ENCODE measurements around the gene NME7.
"Not testable (repeated sequence)": the region's sequence is repeated elsewhere in the genome, so short reads cannot be mapped to it uniquely, and the experiment has no call there.

Gene NME7

DNA sequence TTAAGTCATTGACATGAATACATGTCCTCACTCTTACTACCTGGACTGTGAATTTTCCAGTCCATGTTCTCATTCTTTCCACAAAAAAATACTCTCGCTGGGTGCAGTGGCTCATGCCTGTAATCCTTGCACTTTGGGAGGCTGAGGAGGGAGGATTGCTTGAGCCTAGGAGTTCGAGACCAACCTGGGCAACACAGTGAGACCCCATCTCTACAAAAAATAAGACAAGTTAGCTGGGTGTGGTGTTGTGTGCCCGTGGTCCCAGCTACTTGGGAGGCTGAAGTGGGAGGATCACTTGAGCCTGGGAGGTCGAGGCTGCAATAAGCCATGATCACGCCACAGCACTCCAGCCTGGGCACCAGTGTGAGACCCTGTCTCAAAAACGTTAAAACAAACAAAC, 242.0 kb downstream of the NME7 start:
- not testable (repeated sequence) for DNase-seq (ENCODE audit: low spot score)

DNA sequence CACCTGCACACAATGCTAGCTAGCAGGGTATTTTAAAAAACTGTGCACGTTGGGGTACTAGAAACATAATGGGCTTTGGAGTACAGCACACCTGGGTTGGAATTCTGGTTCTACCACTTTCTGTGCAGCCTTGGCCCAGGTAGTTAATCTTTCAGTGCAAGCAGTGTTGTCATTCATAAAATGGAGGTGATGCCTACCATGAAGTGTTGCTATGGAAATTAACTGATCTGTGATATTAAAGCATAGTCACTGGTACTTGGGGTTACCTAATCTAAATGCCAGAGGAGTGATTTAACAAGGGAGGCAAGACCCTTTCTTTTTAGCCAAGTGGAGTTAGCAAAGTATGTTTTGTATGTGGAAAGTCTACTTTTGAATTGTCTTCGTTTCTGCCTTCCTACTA, 243.1 kb downstream of the NME7 start:
- no peak for DNase-seq (ENCODE audit: low spot score)

DNA sequence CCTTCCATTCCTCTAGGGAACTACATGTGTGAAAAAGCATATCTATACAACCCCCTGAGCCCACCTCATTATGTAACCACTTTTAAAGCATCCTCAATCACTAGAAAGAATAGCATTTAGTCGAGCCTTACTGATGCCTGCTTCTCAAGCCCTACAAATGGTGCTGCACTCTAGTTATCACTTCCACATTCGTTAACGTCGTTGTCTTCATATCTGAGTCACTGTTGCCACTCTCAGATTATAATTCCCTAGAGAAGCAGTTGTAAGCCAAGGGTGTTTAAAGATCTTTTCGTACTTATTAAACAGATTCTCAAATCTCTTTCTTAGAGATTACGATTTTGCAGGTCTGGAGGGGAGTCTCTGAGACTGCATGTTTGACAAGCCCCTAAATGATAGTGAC, 244.6 kb downstream of the NME7 start:
- DNase-seq (ENCODE audit: low spot score): no peak

DNA sequence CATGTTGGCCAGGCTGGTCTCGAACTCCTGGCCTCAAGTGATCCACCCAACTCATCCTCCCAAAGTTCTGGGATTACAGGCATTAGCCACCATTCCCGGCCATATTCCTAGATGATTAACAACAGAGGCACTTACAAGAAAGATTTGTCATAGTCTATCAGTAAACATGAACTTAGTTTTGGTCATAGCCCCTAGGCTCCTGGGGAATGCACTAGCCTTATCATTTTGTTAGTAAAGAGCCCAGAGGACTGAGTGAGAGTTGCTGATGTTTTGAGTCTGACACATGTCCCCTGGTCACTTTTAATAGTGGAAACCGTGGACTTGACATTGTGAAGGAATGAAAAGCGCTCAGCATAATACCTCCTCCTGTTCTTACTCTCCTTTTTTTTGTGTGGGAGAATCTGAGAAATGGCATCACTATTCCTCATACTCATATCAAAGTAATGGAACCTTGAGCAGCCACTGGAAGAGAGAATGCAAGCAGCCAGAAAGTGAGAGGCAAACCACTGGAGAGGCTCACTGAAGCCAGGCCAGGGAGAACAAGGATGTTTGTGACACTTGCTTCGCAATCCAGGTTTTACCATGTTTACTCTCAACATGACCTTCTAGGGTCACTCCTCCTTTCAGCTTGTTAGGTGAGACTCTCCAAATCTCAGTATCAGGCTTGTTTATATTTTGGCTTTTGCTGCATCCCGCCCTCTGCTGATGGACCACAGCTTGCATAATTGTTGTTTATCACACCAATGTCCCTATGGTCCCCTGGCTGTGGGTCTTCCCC, 246.3 kb downstream of the NME7 start:
- no peak for DNase-seq (ENCODE audit: low spot score)

DNA sequence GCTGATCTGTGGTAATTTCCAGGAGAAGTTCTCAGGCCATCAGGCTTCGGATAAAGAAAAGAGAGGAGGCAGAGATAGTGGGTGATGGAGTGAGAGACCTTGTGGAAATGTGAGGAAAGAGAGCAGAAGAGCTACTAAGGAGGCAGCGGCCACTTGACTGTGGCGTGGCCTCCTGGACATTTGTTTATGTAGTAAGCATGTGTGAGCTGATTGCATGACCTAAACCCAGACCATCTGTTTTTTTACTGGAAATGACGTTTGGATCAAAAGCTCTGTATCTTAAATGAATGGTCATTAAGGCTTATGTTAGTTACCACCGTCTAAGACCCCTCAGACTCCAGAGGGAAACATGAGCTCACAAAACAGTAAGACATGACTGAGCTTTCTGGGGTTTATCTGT, 247.5 kb downstream of the NME7 start:
- DNase-seq (ENCODE audit: low spot score): peak; percentile 39

DNA sequence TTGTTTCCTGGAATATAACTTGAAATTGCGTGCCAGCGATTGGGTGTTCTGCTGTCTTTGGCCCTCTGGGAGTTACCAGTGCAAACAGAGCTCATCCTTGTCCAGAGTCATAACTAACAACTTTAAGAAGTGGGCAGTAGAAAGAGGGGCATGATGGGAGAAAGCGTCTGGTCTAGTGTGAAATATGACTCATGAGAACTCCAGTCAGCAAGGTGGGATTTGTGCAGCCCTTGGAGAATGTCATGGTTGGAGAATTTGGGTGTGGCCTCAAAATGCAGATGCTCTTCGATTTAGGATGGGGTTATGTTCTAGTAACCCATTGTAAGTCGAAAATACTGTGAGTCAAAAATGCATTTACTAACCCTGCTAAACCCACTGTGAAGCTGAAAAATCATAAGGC, 248.2 kb downstream of the NME7 start:
- peak; percentile 76 for DNase-seq (ENCODE audit: low spot score)

DNA sequence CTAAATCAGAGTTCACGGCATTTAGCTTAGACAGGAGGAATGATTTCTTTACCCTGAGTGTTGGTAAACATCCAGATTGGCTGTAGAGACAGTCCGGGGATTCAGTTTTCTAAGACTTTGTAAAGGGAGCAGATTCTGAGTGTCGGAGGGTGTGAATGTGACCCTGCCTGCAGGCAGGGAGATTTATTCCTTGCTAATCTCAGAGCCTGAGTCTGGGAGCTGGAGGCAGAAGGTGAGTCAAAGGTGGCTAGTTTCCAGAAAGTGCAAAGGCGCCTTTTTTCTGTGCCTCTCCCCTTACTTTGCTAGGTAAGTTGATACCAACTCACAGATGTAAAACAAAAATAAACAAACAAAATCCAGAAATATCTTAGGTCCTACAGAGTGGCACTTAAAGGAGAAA, 249.4 kb downstream of the NME7 start:
- no peak for DNase-seq (ENCODE audit: low spot score)

DNA sequence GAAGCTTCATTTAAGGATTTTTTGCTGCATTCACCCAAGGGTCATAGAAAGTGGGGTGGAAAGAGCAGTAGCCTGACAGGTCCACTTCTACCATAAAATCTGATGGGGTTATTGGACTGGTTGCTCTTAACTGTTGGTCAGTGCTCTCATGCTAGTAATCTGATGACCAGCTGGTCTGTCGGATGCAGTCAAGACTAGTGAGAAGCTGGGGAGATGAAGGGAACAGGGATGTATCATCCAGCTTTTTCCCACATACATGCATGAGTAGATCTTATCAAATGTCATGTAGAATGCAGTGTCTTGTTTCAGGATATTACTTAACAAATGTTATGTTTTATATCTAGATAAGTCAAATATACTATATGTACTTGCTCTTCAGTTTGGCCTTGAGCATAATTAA, 250.0 kb downstream of the NME7 start:
- no peak for DNase-seq (ENCODE audit: low spot score)

DNA sequence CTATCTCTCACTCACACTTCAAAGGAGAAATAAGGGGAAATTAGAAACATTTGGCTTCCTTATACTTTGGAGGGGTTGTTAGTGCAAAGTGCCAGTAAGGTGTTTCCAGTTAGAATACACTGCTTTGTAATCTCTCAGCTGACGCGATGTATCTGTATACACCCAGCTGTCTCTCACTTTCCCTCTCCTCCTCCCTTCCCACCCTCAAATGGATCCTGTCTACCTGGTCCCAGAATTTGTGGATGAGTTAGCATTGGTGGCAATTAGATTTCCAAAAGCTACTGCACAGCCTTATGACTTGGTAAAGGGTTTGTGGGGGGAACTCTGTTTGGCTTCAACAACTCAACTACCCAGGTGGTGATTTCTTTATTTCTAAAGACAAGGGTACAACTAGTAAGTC, 250.6 kb downstream of the NME7 start:
- no peak for DNase-seq (ENCODE audit: low spot score)

DNA sequence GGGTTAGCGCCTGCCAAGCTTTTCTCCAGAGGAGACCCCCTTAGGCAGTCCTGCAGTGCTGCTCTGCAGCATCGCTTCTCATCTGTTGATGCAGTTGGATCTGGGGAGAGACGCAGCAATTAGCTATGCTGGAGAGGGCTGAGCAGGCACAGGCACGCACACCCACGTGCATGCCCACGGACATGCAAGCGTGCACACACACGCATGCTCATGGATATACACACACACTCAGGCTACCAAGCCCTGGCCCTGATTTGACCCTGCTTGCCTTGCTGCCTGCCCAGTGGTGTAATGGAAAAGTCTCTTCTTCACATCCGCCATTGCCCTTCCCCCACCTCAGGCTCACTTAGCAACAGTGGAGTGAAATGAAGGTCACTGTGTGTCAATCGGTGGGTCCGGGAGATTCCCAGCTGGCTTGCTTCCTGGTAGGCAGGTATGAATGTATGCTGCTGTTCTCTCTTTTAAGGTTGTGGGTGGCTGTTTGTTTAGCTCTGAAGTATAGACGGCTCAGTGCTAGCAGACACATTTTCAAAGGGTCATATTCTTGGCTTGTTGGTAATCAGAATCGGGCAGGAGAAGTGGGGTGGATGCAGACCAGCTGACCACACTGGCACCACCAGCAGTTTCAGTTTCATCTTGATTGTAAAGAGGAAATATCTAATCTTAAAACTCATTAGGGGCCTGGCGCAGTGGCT, 251.6 kb downstream of the NME7 start:
- DNase-seq (ENCODE audit: low spot score): no peak

DNA sequence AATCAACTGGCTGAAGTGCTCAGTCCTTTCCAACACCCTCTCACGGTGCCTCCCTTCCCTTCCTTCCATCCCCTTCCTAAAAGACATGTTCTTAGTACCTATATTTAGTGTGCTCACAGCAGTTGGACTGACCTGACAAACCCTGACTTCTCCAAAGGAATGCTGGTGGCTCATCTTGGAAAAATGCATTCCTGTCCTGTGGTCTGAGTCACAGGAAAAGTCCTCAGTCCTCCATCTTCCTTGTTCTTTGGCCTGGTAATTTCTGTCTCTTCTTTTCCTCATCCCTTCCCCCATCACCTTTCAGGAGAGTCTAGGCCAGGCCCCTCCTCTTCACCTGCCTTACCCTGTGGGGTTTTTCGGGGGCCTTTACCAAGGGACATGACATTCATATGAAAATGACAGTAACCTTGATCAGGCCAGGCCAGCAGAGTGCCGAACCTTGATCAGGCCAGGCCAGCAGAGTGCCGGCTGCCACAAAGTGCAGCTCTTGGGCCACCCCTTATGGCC, 253.9 kb downstream of the NME7 start:
- DNase-seq (ENCODE audit: low spot score): peak; percentile 83

DNA sequence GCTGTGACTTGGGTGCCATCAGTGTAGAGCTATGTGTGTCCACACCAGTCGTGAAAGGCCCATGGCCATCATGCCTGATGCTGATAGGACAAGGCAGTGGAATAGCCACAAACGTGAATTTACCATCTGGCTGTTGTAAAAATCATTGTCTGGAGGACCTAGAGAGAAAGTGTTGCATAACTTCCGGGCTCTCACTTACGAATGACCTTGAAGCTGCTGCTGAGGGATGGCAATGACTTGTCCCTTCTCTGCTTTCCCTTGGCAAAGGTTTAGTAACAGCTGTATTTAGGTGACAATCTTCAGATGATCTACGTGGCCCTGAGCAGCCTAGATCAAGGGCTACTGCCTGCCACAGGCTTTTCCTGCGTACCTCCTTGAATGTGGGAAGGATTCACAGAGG, 255.4 kb downstream of the NME7 start:
- no peak for DNase-seq (ENCODE audit: low spot score)

DNA sequence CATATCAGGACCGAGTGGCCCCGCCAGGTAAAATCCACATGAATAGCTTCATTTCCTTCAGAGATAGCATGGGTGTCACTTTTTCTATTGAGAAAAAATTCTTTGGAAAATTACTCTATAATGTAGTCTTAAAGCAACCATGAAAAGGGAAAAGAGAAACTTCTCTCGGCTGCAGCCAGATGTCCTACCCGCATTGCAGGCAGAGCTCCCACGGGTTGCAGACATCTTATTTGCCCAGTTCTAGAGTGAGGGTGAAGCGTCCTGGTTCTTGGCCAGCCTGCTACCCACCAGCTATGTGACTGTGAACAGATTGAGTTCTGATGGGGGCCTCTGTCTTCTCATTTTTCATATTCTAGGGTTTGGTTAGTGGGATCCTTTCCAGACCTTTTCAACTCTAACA, 256.1 kb downstream of the NME7 start:
- no peak for DNase-seq (ENCODE audit: low spot score)

DNA sequence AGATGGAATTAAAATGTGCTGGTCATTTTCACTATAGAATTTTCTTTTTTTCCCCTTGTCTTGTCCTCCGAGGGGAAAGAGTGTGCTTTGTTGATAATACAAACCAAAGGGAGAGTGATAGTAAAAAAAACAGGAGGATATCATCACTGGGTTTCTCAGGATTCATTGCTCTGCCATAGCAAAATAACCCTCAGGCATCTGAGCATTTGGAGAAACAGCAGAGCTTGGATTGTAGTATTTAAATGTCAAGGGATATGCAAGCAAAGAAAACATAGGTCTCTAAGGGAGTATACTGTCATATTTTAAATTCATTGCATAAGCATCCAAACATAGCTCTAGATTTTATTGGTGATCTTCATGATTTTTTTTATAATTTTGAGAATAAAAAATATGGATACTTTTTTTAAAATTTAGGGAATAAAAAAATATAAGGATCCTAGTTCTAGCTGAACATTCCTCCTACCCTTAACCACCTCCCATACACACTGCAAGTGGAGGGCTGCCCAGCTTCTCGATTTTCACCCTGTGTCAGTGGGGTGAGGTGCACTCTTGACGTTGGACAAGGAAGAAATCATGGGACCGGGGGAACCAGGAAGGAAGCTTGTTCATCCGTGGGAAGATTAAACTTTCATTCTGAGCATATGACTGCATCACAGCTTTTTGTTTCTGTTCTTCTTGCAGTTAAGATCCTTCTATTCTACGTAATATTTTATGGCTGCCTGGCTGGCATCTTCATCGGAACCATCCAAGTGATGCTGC, 256.7 kb downstream of the NME7 start:
- DNase-seq (ENCODE audit: low spot score): peak; percentile 22

DNA sequence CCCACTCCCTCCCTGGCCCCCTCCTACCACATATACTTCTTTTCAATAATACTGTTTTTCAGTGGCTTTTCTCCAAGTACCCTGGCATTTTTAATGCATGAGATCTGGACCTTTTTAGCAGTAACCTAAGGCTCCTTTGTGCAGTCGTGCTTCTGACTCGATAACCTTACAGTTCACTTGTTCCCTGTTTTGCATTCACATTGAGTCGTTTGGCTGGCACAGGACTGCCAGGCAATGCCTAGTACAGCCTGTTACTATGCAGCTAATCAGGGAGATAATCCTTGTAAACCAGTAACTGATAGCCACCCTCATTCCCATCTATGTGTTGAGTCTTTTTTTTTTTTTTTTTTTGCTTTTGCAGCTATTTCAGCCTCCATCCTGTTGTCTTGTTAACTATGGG, 257.4 kb downstream of the NME7 start:
- no peak for DNase-seq (ENCODE audit: low spot score)

DNA sequence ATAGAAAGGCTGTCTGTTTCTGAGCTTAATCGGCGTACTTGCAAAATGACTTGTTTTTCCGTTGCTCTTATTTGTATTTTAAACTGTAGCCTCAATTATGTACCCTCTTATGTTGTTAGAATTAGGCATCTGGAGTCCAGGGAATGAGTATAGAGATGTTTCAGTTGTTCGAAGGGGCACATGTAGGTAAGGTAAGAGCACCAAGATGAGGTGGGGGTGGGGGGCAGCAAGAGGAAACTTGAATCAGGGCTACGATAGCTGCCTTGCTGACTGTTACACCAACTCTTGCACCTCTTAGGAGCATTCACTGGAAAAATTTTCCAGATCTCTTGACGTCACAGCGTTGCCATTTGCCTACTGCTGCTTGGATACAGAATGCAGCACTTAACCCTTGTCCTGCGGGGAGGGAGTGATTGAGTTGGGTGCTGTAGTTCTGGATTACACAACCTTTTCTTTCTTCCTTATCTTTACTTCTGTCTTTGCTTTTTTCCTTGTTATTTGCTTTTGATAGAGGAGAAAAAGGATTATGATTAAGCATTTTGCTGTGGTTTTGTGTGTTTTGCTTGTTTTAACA, 257.9 kb downstream of the NME7 start:
- peak; percentile 75 for DNase-seq (ENCODE audit: low spot score)

DNA sequence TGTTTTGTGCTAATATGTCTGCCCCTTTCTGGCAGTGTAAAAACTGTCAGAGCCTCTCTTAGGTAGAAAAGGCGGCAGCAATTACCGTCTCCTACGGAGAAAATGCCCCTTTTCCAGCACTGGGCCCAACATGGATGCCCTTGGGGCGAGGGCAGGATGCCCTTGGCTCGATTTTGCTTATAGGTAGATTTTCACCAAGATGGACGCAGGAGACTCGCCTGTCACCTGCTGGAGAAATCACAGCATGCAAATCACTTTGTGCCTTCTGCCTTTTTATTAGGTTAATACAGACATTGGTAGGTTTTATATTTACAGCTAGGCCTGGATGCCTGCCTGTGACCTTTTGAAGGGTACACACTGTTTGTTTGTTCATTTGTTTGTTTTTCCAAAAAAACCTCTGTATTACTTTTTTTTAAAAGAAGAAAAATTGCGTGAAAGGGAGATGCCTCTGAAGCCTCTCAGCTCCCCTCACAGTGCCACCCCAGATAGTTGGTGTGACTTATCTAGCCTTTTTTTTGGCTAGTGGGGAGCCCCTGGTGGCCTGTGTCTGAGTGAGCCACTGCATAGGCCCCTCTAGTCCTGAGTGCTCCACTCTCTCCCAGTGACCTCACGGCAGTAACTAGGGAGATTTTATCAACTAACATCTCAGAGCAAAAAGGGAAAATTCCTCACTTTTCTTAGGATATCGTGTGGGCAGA, 258.6 kb downstream of the NME7 start:
- DNase-seq (ENCODE audit: low spot score): peak; percentile 60

DNA sequence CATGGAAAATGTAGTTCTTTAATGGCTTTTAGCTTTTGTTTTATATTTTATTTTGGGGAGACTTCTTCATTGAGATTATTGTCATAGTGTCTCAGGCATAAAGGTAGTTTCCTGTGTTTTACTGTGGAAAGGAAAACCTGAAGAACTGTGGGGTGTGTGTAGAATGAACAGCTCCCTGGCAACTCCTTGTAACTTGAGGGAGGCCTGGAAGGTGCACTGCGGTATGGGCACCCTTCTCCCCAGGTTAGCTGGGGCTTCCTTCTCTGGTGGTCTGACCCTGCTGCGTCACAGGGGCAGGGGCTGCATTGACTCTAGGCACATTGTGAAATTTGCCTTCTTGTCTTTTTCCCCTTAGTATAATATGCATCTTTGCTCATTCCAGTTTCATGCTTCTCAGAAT, 259.4 kb downstream of the NME7 start:
- DNase-seq (ENCODE audit: low spot score): no peak

DNA sequence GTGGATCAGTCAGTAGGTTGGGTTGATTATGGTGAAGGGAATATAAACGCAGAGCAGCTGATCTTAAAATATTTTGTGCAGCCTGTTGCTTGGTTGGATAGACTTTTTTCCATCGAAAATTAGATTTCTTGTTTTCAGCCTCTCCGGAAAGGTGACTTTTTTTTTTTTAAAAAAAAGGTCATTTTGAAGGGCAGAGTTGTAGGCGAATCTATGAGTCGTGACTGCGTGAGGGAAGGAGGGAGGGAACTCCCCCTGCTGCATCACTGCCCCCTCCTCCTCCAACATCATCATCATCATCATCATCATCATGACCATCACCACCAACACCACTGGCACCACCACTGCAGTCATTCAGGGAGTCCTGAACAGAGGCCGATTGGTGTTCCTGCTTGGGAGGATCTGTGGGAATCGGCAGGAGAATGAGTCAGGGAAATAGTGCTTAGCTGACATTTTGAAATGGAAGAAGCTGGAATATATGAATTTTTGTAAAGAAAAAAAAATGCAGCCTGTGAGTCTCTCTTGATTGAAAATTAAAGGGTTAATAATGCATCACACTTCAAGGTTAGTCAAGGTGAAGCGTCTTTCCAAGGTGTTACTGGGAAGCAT, 259.9 kb downstream of the NME7 start:
- peak; percentile 40 for DNase-seq (ENCODE audit: low spot score)

DNA sequence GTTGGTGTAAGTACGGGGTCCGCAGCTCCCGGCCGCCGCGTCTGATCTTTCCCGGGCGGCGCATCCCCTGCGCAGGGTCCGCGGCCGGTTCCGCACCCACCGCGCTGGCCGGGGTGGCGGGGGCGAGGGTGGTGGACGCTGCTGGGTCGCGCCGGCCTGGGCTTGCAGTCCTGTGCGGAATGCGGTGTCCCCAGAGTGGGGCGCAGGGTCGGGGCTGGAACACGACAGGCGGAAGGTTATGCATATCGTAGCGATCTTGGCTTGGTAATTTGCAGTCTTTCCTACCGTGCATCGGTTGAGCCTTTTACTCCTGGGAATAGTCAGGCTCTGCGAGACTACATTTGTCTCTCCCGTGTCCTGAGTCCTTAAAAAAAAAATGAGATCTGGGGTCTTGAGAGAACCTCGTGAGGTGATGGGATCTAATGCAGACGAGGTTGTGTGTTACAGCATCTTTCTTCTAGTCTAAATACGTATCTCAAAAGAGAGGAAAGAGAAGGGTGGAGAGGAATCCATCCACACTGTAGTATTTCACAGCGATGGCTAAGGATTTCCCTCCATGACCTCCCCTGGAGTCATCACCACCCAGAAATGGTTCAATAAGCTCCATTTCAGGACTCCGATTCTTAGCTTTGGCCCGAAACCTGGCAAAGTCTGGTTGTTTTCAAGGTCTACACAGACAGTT, 260.5 kb downstream of the NME7 start:
- peak; percentile 27 for DNase-seq (ENCODE audit: low spot score)
